CD14-positive monocyte (primary cell): ENCODE results near the gene SGMS1. TPM values are rescaled to one million over a fixed set of nuclear protein-coding genes. Genes with fewer than 3 reads are reported as not detected.

Experiments used
- DNase-seq, 3 donors: peaks; one replicate each; pipeline ENCODE4 v3.0.0-alpha.2; 2011 to 2022
- H2AFZ ChIP-seq: 2 replicates; pipeline ENCODE4 v1.6.0; 2012; ENCODE audit warnings: mild to moderate bottlenecking, low read depth, low read length, inconsistent platforms; ENCODE audit not compliant: insufficient read depth, poor library complexity, severe bottlenecking
- H3K27ac ChIP-seq, 2 donors: 1 replicate in 1 of 2; 2 replicates in 1 of 2; pipeline ENCODE4 v1.5.1; 2012 to 2013; ENCODE audit warnings: low read length in 2 of 2, control low read depth in 1 of 2, inconsistent platforms in 1 of 2, low read depth in 1 of 2, mild to moderate bottlenecking in 1 of 2
- H3K27me3 ChIP-seq, 2 donors: one replicate each; pipeline versions ENCODE4 v1.6.0 to v1.6.1; 2011 to 2013; ENCODE audit warnings: low read length in 2 of 2; ENCODE audit not compliant: control insufficient read depth in 2 of 2, insufficient read depth in 2 of 2
- H3K36me3 ChIP-seq, 2 donors: replicated peaks in 1 of 2; 1 replicate in 1 of 2; 2 replicates in 1 of 2; pipeline versions ENCODE4 v1.5.1 to v1.6.1; 2012 to 2013; ENCODE audit warnings: low read length in 2 of 2, control low read depth in 1 of 2, inconsistent platforms in 1 of 2, mild to moderate bottlenecking in 1 of 2; ENCODE audit not compliant: insufficient read depth in 2 of 2, control insufficient read depth in 1 of 2
- H3K4me1 ChIP-seq, 2 donors: 1 replicate in 1 of 2; 2 replicates in 1 of 2; pipeline versions ENCODE4 v1.5.1 to v1.6.1; 2012 to 2013; ENCODE audit warnings: low read length in 2 of 2, control low read depth in 1 of 2, inconsistent platforms in 1 of 2, mild to moderate bottlenecking in 1 of 2, moderate library complexity in 1 of 2; ENCODE audit not compliant: insufficient read depth in 2 of 2, control insufficient read depth in 1 of 2
- H3K4me2 ChIP-seq: replicated peaks from 2 replicates; pipeline ENCODE3; 2012; ENCODE audit warnings: low read length, moderate library complexity, mild to moderate bottlenecking; ENCODE audit not compliant: poor library complexity, severe bottlenecking; ENCODE audit errors: extremely low read depth
- H3K4me3 ChIP-seq, 3 experiments: fragments of 200-600 bp in 1 of 3; sonication (generic) in 1 of 3; replicated peaks in 1 of 3; 1 replicate in 2 of 3; 2 replicates in 1 of 3; pipeline ENCODE4 v1.5.1; 2011 to 2013; ENCODE audit warnings: low read length in 3 of 3, mild to moderate bottlenecking in 3 of 3, control low read depth in 2 of 3, low read depth in 2 of 3, inconsistent platforms in 1 of 3, moderate library complexity in 1 of 3
- H3K79me2 ChIP-seq: 2 replicates; pipeline ENCODE4 v1.6.0; 2012; ENCODE audit warnings: mild to moderate bottlenecking, control low read depth, inconsistent platforms, low read length, moderate library complexity; ENCODE audit not compliant: insufficient read depth
- H3K9ac ChIP-seq: 2 replicates; pipeline ENCODE4 v1.6.0; 2017; ENCODE audit warnings: low read length, mild to moderate bottlenecking; ENCODE audit not compliant: insufficient read depth, poor library complexity, severe bottlenecking
- H3K9me3 ChIP-seq, 2 donors: replicated peaks in 1 of 2; 1 replicate in 1 of 2; 2 replicates in 1 of 2; pipeline versions ENCODE4 v1.5.1 to v1.6.1; 2012 to 2013; ENCODE audit warnings: low read length in 2 of 2, control low read depth in 1 of 2; ENCODE audit not compliant: control insufficient read depth in 1 of 2, insufficient read depth in 1 of 2
- H4K20me1 ChIP-seq: 2 replicates; pipeline ENCODE4 v1.6.0; 2012; ENCODE audit warnings: mild to moderate bottlenecking, low read length, control low read depth, moderate library complexity; ENCODE audit not compliant: insufficient read depth
- H3K27ac Mint-ChIP-seq, 7 donors: one replicate each; pipeline ENCODE4 v1.8.0; 2020; ENCODE audit warnings: mild to moderate bottlenecking in 7 of 7, mixed read lengths in 7 of 7, moderate library complexity in 6 of 7, inconsistent platforms in 2 of 7
- H3K27me3 Mint-ChIP-seq, 3 donors: one replicate each; pipeline ENCODE4 v1.8.0; 2021 to 2022; ENCODE audit warnings: low read depth in 3 of 3, mild to moderate bottlenecking in 3 of 3, mixed read lengths in 3 of 3, moderate library complexity in 3 of 3, inconsistent platforms in 1 of 3
- H3K36me3 Mint-ChIP-seq, 2 donors: one replicate each; pipeline ENCODE4 v1.8.0; 2020; ENCODE audit warnings: mixed read lengths in 2 of 2, inconsistent platforms in 1 of 2, mild to moderate bottlenecking in 1 of 2
- H3K4me1 Mint-ChIP-seq: one replicate; pipeline ENCODE4 v1.8.0; 2020; ENCODE audit warnings: mild to moderate bottlenecking, mixed read lengths
- H3K4me3 Mint-ChIP-seq, 2 donors: one replicate each; pipeline ENCODE4 v1.8.0; 2020; ENCODE audit warnings: mild to moderate bottlenecking in 2 of 2, mixed read lengths in 2 of 2, moderate library complexity in 1 of 2
- H3K9me3 Mint-ChIP-seq, 7 donors: one replicate each; pipeline ENCODE4 v1.8.0; 2020 to 2022; ENCODE audit warnings: mixed read lengths in 7 of 7, mild to moderate bottlenecking in 6 of 7, moderate library complexity in 6 of 7, inconsistent platforms in 2 of 7
- CTCF ChIP-seq: fragments of 200-600 bp; IDR thresholded peaks from one replicate; pipeline ENCODE4 v1.8.0; 2022; ENCODE audit warnings: antibody characterized with exemption, mild to moderate bottlenecking
- WGBS: methylation state at CpG from one replicate; pipeline ENCODE4 v1.1.5; 2013; ENCODE audit warnings: missing lambda C conversion rate; ENCODE audit not compliant: insufficient coverage; 5-methylcytosine and 5-hydroxymethylcytosine counted together
- intact Hi-C, 2 donors: fragments of 100-400 bp; cut with micrococcal nuclease; formaldehyde crosslinking; loops; one replicate each; pipeline versions ENCODE4 v1.15.0 to v1.15.1; 2023
- polyA plus RNA-seq, 3 donors: library from polyadenylated mRNA; depleted of rRNA in 1 of 3; unstranded in 2 of 3; stranded (reverse) in 1 of 3; fragments of 300-500 nt in 2 of 3; fragments of >200 nt in 1 of 3; fragmentation: Illumina TruSeq in 2 of 3; gene quantifications; 1 replicate in 2 of 3; 2 replicates in 1 of 3; pipeline ENCODE4 v1.2.3, GENCODE V29; 2012 to 2021

SGMS1 gene
- polyA plus RNA-seq, 3 donors: 19.5 to 20.6 (median 20.4) TPM

GRCh38 chr10:50554995-50555568 is 68.7 kb downstream of the SGMS1 start:
- intact Hi-C loops: no loop called here
- Histone ChIP-seq H4K20me1 (peaks cover 64% of the 10 kb centered on the region), H3K9ac (no peak overlapping the region), H3K4me3 (no peak overlapping the region), H2AFZ (no peak overlapping the region), H3K36me3 (no peaks in the 10 kb centered on the region), H3K4me2 (no peak overlapping the region), H3K9me3 (no peaks in the 10 kb centered on the region), H3K4me1 (no peaks in the 10 kb centered on the region), H3K27ac (no peak overlapping the region), H3K79me2 (no peaks in the 10 kb centered on the region), H3K27me3 (no peaks in the 10 kb centered on the region)
- peaks cover 3 to 13% of the 10 kb centered on the region in 2 donors for H3K36me3 Mint-ChIP-seq
- no peak for TF ChIP-seq CTCF
- WGBS: 83% methylated on average over 1 of the region's 3 CpGs
- H3K9me3 Mint-ChIP-seq: no peaks in the 10 kb centered on the region
- no peak overlapping the region for H3K4me3 Mint-ChIP-seq
- no peak overlapping the region for H3K27ac Mint-ChIP-seq
- no peak for DNase-seq
- peaks cover 7% of the 10 kb centered on the region for H3K4me1 Mint-ChIP-seq
- H3K27me3 Mint-ChIP-seq: peaks cover 0 to 1% (median 0%) of the 10 kb centered on the region in 3 donors

DNA sequence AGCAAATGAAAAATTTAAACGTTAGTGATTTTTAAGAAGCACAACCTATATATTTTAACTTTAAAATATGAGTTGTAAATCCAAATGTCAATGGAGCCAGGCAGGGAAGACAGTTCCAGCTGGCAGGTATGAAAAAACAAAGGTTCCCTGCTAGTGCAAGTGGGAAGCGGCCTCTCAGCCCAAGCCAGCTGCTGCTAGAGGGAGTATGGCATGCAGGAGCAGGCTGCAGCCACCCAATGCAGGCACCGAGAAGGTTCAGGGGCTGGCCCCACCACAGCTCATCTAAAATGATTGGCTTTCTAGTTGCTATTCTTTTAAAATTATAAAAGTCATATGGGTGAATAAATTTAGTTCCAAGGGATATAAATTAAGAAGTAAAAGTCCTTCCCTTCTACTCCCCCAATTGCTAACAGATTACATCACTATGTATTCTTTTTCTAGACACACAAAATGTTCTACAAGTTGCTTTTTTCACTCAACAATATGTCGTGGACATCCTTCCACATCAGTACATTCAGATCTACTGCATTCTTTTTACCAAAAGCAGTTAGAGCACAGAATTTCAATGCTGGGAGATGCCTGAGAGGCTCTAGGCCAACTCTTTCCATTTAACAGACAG is 69.3 kb downstream of the SGMS1 start:
- no peak overlapping the region for H3K4me2 ChIP-seq
- peaks cover 3 to 15% of the 10 kb centered on the region in 2 donors for H3K36me3 Mint-ChIP-seq
- H3K27me3 ChIP-seq: no peaks in the 10 kb centered on the region
- intact Hi-C loops: no loop called here
- H3K9ac ChIP-seq: no peak overlapping the region
- peaks cover 69% of the 10 kb centered on the region for H4K20me1 ChIP-seq
- H3K4me1 Mint-ChIP-seq: peaks cover 10% of the 10 kb centered on the region
- H3K4me3 Mint-ChIP-seq: no peak overlapping the region
- no peaks in the 10 kb centered on the region for H3K9me3 ChIP-seq
- H2AFZ ChIP-seq: no peak overlapping the region
- no peak overlapping the region for H3K4me3 ChIP-seq
- no peak for TF ChIP-seq CTCF
- 100% methylated on average over 2 of the region's 4 CpGs for WGBS
- H3K27ac Mint-ChIP-seq: no peak overlapping the region
- H3K36me3 ChIP-seq: no peaks in the 10 kb centered on the region
- no peak for DNase-seq
- no peaks in the 10 kb centered on the region for H3K79me2 ChIP-seq
- no peak overlapping the region for H3K27ac ChIP-seq
- H3K9me3 Mint-ChIP-seq: no peaks in the 10 kb centered on the region
- H3K27me3 Mint-ChIP-seq: peaks cover 0 to 1% (median 0%) of the 10 kb centered on the region in 3 donors
- no peaks in the 10 kb centered on the region for H3K4me1 ChIP-seq
